ENCODE measurements around the gene HIPK2.
A peak's percentile ranks its signal among the peaks of the same experiment; 100 is the strongest.

HIPK2 gene

DNA sequence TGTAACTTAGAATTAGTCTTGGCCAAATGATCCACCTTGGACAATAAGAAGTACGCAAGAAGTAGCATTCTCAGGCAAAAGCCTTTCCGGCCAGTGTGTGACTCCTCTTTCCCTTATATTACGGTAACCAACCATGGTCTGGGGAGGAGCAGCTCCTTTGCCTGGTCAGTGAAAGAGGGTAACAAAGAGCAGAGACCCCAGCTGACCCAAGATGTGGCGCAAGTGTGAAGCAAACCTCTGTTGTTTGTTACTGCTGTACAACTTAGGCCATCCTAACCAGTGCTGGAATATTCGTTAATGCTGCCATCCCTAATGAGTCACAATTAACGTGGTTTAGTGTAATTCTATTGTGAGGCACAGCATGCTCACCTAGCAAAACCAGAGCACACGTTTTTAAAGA is 44.0 kb downstream of the HIPK2 start:
- no peak for DNase-seq

DNA sequence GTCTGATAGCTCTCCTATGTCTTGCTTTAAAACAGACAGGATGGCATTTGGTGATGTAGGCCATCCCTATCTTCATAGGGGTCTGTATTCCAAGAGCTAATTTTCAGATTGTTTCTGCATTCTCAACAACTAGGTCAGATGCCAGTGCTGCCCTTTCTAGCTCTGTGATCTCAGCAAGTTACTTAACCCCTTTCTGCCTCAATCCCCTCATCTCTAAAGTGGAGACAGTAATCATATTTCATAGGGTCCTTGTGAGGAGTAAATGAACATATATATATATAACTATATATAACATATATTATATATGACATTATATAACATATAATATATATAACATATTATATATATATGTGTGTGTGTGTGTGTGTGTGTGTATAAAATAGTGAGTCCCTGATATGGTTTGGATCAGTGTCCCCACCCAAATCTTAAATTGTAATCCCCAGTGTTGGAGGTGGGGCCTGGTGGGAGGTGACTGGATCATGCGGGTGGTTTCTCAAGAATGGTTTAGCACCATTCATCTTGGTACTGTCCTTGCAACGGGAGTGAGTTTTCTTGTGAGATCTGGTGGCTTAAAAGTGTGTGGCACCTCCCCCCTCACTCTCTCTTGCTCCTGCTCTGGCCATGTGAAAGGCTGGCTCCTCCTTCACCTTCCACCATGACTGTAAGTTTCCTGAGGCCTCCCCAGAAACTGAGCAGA is 45.2 kb downstream of the HIPK2 start:
- DNase-seq, result no peak

DNA sequence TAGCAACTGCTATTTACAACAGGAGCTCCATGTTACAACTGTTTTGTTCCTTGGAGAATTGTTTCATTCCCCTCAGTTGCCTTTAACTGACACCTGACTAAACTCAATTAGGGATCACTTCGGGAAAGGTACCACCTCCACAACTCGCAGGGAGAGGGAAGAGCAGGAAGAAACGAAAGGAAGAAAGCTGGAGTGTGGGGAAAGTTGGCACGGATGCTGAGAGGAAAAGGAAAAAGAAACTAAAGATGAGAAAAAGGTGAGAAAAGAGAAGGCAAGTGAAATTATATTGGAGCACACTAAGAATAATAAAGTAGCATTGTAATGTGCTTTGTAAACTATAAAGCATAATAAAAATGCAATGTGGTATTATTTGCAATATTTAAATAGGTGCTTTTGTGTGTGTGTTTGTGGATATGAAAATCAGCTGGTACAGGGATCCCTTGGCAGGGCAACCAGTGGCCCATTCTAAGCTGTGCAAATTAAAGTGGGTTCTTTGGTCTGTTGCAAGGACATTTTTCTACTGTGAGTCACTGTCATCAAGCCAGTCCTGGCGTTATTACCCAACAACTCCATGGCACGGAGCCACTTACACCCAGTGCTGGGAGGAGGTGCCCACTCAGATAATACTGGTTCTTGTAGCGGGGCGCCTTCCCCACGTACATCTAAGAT is 45.9 kb downstream of the HIPK2 start:
- DNase-seq, result no peak

DNA sequence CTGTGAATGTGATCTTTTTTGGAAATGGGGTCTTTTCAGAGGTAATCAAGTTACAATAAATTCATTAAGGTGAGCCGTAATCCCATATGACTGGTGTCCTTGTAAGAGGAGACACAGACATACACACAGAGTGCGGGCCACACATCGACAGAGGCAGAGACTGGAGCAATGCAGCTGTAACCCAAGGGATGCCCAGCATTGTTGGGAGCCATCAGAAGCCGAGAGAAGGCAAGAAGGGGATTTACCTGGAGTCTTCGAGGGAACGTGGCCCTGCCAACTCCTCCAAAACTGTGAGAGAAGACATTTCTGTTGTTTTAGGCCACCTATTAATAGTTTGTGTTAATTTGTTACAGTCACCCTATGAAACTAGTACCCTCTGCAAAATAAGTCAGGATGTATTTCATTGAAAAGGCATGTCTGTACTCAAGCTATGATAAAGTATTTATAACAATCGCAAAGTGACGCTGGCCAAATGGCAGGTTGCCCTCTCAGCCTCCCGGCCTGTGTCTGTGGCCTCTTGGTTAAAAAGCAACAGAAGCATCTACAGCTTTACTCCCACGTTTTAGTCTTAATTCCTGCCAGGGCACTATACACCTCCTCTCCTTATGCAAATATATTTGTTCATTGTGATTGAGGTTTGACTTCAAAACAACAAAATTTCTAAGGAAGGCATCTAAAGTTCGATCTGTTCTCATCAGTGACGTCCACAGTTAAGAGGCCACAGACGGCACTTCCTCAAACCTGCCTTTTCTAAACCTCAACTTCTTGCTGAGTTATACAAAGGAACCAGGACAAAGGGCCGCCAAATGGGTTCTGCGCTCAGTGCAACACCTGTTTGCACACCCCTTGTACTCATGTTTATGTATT is 46.8 kb downstream of the HIPK2 start:
- DNase-seq, result no peak

DNA sequence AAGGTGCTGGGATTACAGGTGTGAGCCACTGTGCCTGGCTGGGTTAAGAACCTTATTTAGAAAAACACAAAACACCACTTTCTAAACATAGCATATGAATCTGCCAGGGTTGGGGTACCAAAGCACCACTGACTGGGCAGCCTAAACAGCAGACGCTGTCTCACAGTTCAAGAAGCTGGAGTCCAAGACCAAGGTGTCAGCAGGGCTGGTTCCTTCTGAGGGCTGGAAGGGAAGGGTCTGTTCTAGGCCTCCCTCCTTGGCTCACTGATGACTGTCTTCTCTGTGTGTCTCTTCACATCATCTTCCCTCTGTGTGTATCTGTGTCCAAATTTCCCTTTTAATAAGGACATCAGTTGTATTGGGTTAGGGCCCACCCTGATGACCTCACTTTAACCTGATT is 49.6 kb downstream of the HIPK2 start:
- DNase-seq, result no peak

DNA sequence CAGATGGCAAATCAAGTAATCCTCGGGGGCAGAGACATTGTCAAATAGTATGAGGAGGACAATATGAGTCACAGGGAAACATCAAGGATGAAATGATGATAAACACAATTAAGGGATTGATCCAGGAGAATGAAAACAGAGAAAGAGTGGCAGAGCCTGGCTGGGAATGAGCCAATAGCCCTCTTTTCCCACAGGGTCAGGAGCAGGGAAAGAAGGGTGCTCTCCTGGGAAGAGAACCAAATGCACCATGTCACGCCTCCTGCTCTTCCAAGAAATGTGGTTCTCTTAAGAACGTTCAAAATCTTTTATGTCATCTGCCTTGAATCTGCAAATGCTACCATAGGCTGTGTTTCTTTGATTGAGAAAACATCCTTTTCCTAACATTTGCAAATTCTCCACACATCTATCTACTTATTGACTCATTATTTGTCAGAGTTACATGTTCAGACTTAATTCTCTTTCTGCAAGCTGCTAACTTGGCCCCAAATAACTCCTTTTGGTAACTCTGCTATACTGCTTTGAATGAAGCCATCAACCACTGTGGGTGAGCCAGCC is 50.6 kb downstream of the HIPK2 start:
- DNase-seq, result peak; percentile 19

DNA sequence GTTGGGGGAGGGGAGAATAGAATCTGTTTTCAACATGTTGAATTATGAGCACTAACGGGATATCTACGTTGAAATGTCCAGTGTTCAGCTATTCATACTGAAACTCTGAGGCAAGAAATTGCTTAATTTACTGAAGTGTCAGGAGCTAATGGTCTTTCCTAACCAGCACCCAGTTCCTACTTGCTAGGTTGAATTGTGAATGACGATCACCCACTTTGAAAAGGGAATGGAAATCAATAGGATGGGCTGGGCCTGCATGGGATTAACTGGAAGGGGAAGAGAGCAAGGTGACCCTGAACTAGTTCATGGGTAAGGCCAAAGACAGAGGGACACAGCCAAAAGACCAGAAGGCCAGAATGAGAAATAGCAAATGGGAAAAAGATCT is 51.3 kb downstream of the HIPK2 start:
- no peak for DNase-seq

DNA sequence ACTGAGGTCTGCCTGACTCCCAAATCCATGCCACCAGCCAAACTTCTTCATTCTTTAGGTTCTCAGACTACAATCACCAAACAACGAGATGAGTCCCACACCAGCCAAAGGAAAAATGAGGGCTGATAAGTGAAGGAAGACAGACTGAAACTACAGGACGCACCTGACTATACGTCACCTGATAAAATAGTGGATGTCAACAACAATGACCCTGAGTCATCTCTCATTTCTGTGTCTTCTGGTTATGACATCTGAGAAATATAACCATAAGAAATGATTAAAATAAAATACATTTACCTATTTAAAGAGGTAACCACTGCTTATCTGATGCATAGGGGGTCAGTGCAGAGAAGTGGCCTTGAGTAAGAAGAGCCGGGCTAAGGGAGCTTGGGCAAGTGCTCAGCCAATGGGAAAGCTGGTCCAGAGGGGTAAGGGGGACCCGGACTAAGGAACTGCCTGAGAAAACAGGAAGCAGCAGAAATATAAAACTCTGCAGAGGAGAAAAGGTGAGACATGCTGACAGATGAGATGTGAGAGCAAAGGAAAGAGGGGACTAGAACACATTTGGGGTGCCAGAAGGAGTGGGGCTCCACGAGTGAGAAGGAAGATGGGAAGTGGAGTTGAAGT is 51.8 kb downstream of the HIPK2 start:
- DNase-seq, result no peak

DNA sequence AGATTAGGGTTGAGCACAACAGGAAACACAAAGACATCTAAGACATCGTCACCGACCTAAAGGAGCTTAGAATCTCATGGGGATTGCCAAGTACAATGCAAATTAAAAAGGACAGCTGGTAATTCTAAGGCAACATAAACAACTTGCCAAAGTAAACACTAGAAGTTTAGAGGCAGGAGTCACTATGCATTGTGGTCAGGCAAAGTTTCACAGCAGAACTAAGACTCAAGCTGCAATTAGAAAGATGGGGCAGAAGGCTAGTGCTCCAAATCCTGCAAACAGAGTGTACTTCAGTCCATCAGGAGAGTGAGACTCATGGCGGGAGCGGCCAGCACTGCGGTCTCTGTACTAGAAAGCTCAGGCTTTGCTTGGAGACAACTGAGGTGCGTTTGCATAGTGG is 52.7 kb downstream of the HIPK2 start:
- no peak for DNase-seq

DNA sequence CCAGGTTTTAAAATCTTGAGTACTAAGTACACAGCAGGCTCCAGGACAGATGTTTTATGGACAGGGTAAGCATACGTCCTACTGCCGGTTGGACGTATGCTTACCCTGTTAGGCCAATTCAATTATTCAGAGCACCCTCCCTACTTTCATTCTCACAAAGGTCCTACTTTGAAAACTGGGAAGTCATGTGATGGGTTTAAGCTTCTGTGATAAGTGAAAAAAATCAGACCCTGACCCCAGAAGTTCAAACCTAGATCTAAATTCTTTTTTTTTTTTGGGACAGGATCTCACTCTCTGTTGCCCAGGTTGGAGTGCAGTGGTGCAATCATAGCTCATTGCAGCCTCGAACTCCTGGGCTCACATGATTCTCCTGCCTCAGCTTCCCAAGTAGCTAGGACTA is 55.2 kb downstream of the HIPK2 start:
- DNase-seq, result no peak

DNA sequence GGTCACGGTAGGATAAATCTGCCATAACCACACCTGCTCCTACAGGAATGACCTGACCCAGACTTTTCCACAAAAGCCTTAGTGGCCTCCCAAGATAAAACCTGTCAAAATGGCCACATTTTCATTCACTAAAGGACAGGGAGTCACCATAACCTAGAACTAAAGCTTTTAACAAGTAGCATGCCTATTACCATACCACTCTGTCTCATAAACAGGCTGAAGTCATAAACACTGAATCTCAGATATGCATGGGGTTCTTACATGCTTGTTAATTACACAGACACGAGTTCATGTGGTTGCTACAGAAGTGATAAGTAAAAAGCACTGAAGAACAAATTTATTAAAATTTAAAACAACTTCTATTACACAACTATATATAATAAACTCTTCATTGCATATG is 56.0 kb downstream of the HIPK2 start:
- DNase-seq, result no peak

DNA sequence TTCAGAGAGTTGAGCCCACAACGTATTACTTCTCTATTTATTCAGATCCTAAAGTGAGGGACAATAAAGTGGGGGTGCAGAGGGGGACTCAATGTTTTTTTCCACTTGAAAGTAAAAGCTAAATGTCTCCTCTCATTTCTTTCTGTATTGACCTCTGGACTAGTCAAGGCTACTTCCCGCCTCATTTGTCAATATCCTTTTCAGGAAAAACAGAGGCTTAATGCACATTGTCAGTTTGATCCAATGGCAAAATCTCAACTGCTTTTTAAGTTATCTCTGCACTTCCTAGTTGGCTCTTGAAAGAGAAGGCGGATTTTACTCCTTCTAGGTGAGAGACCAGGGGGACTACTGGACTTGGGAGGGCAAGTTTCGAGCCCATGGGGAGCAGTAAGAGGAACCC is 56.4 kb downstream of the HIPK2 start:
- no peak for DNase-seq

DNA sequence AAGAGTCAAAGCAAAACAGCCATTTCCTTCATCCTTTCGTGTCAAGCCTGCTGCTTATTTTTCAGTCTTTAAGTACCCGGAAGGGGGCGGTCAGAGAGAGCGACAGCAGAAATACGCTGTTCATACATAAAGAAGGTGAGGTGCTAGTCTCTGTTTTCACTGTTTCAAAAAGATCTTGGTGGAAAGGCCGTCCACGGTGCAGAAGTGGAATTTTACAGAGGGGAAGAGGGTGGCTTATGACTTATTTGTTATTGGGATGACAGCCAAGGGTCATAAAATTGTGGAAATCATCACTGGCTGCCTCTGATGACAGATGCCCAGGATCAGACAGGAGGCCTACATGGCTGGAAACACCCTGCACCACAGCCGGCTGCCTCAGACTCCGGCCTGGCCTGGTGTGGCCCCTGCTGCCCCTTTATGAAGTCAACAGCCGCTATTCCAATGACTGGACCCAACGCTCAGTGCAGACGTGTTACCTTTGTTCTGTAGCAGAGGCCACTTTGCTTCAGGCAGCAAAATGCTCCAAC is 57.0 kb downstream of the HIPK2 start:
- peak; percentile 75 for DNase-seq

DNA sequence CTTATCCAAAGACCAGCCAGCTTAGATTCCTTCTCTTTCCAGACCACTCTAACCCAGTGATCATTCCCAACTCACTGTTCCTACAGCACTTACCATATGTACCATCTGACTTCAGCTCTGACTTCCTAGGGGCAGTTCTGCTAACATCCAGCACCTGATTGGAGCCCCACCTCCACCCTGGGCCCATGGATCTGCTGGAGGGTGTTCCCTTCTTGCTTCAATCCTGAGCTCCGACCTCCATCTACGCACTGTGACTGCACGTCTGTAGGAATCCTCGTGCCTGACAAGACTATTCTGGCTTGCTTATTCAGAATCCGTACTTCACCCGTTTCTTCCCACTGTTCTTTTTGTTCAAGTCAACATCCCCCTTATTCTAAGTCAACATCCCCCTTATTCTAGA is 57.6 kb downstream of the HIPK2 start:
- DNase-seq, result no peak

DNA sequence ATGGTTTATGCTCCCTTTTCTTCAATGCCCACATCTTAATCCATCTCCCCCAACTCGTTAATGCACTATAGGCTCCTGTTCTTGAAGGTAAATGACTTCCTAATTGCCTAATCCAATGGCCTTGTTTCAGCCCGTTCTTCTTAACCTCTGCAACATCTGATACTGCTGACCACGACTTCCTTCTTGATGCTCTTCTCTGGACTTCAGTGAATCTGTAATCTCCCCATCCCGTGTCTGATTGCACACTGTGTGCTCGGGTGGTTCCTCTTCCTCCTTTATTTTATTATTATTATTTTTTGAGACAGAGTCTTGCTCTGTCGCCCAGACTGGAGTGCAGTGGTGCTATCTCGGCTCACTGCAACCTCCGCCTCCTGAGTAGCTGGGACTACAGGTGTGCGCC is 58.9 kb downstream of the HIPK2 start:
- DNase-seq, result no peak

DNA sequence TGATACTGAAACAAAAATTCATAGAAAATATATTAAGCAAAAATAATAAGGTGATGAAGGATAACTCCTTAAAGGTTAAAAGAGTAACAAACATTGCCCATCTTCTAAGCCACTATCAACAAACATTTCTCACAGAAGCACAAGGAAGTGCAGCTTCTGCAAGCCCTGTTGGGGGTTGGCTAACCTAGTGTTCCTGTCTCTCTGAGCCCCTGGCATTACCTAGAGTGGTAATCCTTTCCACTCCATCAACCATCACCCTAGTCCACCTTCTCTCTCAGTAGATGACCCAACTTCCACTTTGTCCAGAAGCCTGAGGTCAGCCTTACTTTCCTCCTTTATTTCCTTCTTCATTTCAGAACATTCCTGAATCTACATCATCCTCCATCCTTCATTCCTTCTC is 59.7 kb downstream of the HIPK2 start:
- no peak for DNase-seq

DNA sequence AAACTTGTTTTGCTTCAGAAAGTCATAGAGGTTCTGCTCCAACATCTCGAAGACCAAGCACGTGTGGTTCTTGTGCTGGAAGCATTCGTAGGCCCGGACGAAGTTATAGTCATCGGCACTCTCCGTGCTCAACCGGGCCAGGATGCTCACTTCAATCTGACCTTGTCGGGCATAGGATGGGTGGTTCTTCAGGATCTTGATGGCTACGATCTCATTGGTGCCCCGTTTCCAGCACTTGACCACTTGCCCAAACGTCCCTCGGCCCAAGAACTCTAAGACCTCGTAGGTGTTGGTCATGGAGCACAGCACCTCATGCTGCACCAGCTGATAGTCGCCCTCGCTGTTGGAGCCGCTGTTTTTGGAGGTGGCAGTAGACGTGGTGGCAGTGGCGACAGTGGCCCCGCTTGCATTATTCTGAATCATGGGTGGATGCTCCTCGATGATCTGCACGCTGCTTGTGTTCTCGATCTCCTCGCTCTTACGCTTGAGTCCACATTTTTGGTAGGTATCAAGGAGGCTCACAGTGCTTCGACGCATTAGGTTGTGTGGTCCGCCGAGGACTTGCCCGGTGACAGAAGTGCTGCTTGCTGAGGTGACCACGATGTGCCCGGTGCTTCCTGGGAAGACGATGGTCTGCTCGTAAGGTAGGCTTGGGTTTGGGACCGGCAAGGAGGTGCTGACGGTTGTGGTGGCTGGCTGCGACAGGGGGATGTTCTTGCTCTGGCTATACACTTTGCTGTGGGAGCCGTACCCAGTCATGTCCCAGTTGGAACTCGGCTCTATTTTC is 61.4 kb downstream of the HIPK2 start:
- DNase-seq, result no peak

DNA sequence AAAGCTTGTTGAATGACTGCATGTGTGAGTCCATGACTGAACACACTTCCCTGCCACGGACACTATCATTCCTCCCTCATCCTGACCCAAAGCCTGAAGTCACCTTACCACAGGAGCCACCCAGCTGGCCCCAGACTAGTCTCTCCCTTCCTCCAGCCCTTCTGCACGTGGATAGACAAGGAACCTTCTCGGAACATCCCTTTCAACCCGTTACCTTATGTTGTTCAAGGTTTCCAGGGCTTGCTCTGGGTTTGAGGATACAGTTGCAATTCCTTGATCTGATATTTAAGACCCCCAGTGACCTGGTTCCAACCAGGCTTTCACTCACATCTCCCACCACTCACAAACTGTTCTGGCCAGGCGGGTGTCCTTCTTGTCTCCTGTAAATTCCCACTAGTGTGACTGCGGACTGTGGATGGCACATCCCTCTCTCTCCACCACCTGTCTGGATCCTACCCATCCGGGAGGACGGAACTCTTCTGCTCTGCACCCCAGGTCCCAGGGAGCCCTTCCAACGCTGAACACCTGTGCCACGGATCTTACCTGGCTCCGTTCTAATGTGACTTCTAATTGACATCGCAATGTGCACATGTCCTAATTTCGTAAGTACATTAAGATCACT is 62.5 kb downstream of the HIPK2 start:
- no peak for DNase-seq

DNA sequence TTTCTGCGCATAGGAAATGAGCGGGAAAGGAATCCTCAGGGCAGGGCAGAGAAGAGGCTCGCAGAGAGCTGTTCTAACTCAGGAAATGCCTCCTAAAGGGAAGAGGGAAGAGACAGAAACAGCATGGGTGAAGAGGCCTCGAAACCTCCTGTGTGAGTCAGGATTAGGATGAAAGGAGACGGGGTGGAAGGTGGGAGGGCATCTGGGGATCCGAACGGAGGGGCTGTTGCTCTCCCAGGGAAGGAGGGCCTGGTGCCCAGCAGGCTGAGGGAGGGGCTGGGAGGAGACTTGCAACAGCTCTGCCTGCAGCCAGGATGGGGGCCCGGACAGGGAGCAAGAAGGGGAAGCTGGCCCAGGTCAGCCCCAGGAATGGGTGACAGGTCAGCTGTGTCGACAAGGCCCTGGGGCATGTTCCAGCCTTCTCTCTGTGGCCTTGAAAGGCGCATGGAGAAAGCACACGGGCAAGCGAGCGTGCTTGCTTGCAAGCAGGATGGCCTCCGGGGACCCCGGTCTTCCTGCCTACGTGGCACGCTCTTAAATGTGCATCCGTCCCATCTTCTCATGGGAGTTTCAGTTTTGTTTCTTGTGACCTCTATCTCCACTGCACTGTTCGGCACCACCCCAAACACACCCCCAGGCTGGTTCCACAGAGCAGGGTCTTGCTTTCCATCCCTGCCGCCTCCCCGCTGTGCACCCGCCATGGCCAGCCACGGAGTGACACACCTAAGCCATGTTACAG is 63.5 kb downstream of the HIPK2 start:
- DNase-seq, result no peak

DNA sequence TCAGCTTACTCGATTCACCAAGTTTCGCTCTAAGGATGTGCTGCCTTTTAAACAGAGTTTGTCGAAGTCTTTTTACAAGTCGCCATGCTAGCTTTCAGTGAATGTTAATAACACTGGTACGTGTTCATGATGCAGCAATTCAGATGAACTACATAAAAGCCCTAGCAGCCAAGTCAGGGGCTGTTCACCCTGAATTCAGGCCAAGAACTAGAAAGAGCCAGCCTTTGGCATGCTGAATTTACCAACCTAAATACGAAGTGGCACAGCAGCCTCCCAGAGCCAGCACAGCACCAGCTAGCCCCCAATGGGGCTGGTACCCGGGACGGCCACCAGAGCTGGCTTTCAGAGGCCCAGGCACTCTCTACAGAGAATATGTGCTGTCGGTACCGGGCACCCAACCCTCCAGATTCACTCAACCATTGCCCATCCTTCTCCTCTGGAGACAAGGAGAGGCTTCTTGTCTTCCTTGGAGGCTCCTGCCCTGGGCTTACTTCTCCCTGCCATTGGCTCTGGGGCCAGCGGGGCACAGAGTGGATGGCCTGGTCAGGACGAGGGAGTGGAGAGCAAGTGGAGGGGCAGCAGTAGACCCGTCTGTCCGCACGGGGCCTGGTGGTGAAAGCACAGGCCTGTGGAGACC is 64.2 kb downstream of the HIPK2 start:
- no peak for DNase-seq

All from NCI-H1092 treated with DMSO at 0.1 percent for 48 hours (cell line).